GM06990 (cell line): Measurements from ENCODE around the gene LIN28B.
"Not testable (repeated sequence)": the region's sequence is repeated elsewhere in the genome, so short reads cannot be mapped to it uniquely, and the experiment has no call there.

Experiments
- DNase-seq: peaks from one replicate; pipeline ENCODE4 v3.0.0-alpha.2; 2011; ENCODE audit not compliant: insufficient read length; ENCODE audit errors: extremely low read depth
- H3K27me3 ChIP-seq: replicated peaks from 2 replicates; pipeline ENCODE4 v1.6.0; 2011; ENCODE audit warnings: low read length; ENCODE audit not compliant: control insufficient read depth, insufficient read depth
- H3K36me3 ChIP-seq: 2 replicates; pipeline ENCODE4 v1.5.1; 2011; ENCODE audit warnings: low read length; ENCODE audit not compliant: control insufficient read depth, insufficient read depth
- H3K4me3 ChIP-seq: replicated peaks from 2 replicates; pipeline ENCODE4 v1.5.1; 2011; ENCODE audit warnings: low read depth, mild to moderate bottlenecking, control low read depth, low read length
- CTCF ChIP-seq: IDR thresholded peaks from 2 replicates; pipeline ENCODE4 v1.5.1; 2011; ENCODE audit warnings: low read length, control low read depth, mild to moderate bottlenecking, inconsistent platforms; ENCODE audit not compliant: insufficient read depth, poor library complexity, severe bottlenecking

Gene LIN28B

GRCh38 chr6:104983776-104984175 is 26.9 kb downstream of the LIN28B start:
- Histone ChIP-seq H3K36me3 (no peaks in the 10 kb centered on the region), H3K4me3 (no peak overlapping the region), H3K27me3 (no peaks in the 10 kb centered on the region)
- no peak for DNase-seq
- no peak for TF ChIP-seq CTCF

GRCh38 chr6:104984831-104985230 is 27.9 kb downstream of the LIN28B start:
- TF ChIP-seq CTCF, result no peak
- DNase-seq, result no peak
- Histone ChIP-seq H3K27me3 (no peaks in the 10 kb centered on the region), H3K4me3 (no peak overlapping the region), H3K36me3 (no peaks in the 10 kb centered on the region)

- not testable (repeated sequence) for H3K4me3 ChIP-seq, H3K36me3 ChIP-seq, DNase-seq, H3K27me3 ChIP-seq
Observed at GRCh38 chr6:104985875-104986274, 29.0 kb downstream of the LIN28B start.

GRCh38 chr6:104986625-104987024 is 29.7 kb downstream of the LIN28B start:
- Histone ChIP-seq H3K4me3 (no peak overlapping the region), H3K36me3 (no peaks in the 10 kb centered on the region)

GRCh38 chr6:104987218-104987617 is 30.3 kb downstream of the LIN28B start:
- no peak for TF ChIP-seq CTCF
- no peaks in the 10 kb centered on the region for H3K27me3 ChIP-seq
- no peaks in the 10 kb centered on the region for H3K36me3 ChIP-seq
- no peak for DNase-seq
- no peak overlapping the region for H3K4me3 ChIP-seq

More at GRCh38 chr6:104986625-104987024, 29.7 kb downstream of the LIN28B start:
- no peak for TF ChIP-seq CTCF
- H3K27me3 ChIP-seq, result no peaks in the 10 kb centered on the region
- DNase-seq, result no peak

- TF ChIP-seq CTCF, result no peak
- Histone ChIP-seq H3K27me3 (no peaks in the 10 kb centered on the region), H3K4me3 (no peak overlapping the region), H3K36me3 (no peaks in the 10 kb centered on the region)
- DNase-seq, result no peak
Observed at GRCh38 chr6:104990085-104990484, 33.2 kb downstream of the LIN28B start.

- DNase-seq, H3K27me3 ChIP-seq, H3K4me3 ChIP-seq, H3K36me3 ChIP-seq: not testable (repeated sequence)
Observed at GRCh38 chr6:104991062-104991461, 34.2 kb downstream of the LIN28B start.

GRCh38 chr6:104993576-104993975 is 36.7 kb downstream of the LIN28B start:
- not testable (repeated sequence) for H3K36me3 ChIP-seq, DNase-seq, H3K4me3 ChIP-seq, H3K27me3 ChIP-seq
